SU-DHL-6 (cell line): ENCODE results near the gene PAX4.

Experiments used
- EZH2phosphoT487 ChIP-seq: fragments of 200-600 bp; sonication (generic), shearing (Covaris generic); conservative IDR thresholded peaks from 2 replicates; pipeline ENCODE4 v1.6.1; 2018; ENCODE audit warnings: mild to moderate bottlenecking, antibody characterized with exemption, low read length, moderate library complexity, mixed read lengths
- TF ChIP-seq, protein P1 (sequence below): fragments of 200-600 bp; sonication (generic); IDR thresholded peaks from one replicate; pipeline ENCODE4 v1.5.1; 2017; ENCODE audit warnings: antibody characterized with exemption, mild to moderate bottlenecking, low read length, moderate library complexity; ENCODE audit not compliant: insufficient read depth, poor library complexity, severe bottlenecking

DNA sequence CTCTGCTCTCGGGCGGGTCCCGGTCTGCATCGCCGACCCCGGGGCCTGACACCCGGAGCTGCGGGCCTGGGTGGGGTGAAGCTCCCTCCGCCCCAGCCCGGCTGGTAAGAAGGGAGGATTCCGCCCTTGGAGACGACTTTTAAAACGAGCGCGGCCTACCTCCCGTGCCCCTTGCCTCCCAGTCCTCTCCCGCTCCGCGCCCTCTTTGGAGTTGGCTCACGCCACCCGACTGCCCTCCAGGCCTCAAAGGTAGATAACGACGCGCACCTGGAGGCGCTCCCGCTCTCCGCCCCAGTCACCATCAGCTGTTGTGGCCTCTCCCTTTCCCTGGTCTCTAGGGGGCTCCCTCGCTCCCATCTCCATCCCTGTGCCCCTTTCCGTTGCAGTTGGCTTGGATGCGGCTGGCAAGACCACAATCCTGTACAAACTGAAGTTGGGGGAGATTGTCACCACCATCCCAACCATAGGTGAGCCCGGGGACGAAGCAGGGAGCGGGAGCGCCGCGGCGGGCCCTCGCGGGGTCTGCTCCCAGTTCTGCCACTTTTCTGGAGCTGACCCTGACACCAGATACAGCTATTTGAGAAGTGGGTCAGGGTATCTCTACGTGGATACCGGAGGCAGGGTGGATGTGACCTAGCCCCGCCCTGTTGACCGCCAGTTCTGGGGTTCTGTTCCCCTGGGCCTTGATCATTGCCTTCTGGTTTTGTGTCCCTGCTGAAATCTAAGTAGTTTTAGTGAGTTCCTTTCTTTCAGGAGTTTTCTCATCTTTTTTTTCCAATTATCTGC, 29.1 kb downstream of the PAX4 start:
- TF ChIP-seq, protein P1, sequence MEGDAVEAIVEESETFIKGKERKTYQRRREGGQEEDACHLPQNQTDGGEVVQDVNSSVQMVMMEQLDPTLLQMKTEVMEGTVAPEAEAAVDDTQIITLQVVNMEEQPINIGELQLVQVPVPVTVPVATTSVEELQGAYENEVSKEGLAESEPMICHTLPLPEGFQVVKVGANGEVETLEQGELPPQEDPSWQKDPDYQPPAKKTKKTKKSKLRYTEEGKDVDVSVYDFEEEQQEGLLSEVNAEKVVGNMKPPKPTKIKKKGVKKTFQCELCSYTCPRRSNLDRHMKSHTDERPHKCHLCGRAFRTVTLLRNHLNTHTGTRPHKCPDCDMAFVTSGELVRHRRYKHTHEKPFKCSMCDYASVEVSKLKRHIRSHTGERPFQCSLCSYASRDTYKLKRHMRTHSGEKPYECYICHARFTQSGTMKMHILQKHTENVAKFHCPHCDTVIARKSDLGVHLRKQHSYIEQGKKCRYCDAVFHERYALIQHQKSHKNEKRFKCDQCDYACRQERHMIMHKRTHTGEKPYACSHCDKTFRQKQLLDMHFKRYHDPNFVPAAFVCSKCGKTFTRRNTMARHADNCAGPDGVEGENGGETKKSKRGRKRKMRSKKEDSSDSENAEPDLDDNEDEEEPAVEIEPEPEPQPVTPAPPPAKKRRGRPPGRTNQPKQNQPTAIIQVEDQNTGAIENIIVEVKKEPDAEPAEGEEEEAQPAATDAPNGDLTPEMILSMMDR, result peak; percentile 53
- TF ChIP-seq EZH2phosphoT487, result no peak
